ENCODE data around the gene CPNE7.
A peak's percentile ranks its signal among the peaks of the same experiment; 100 is the strongest.

CPNE7 gene

GRCh38 chr16:89599451-89599858 lies 23.9 kb downstream of the CPNE7 start:
- in situ Hi-C loops (cut with HindIII; ENCODE audit: low sequenced_read_pairs): no loop called here
- H3K4me3 ChIP-seq (ENCODE audit: low read depth, low read length): no peak overlapping the region
- no peak for DNase-seq (ENCODE audit: low read depth)
- peak; percentile 6 for TF ChIP-seq CTCF (IDR thresholded peaks at IDR 0.05; ENCODE audit: low read depth, low read length, missing control alignments)

GRCh38 chr16:89599902-89600301 lies 24.3 kb downstream of the CPNE7 start:
- DNase-seq (ENCODE audit: low read depth): no peak
- no peak overlapping the region for H3K4me3 ChIP-seq (ENCODE audit: low read depth, low read length)
- in situ Hi-C loops (cut with HindIII; ENCODE audit: low sequenced_read_pairs): no loop called here
- TF ChIP-seq CTCF (IDR thresholded peaks at IDR 0.05; ENCODE audit: low read depth, low read length, missing control alignments): no peak

- DNase-seq (ENCODE audit: low read depth): no peak
- no peak overlapping the region for H3K4me3 ChIP-seq (ENCODE audit: low read depth, low read length)
- in situ Hi-C loops (cut with HindIII; ENCODE audit: low sequenced_read_pairs): no loop called here
- TF ChIP-seq CTCF (IDR thresholded peaks at IDR 0.05; ENCODE audit: low read depth, low read length, missing control alignments): no peak
These were observed 24.9 kb downstream of the CPNE7 start for GRCh38 chr16:89600427-89600826.

GRCh38 chr16:89600956-89601355 lies 25.4 kb downstream of the CPNE7 start:
- no peak for DNase-seq (ENCODE audit: low read depth)
- in situ Hi-C loops (cut with HindIII; ENCODE audit: low sequenced_read_pairs): no loop called here
- no peak overlapping the region for H3K4me3 ChIP-seq (ENCODE audit: low read depth, low read length)
- TF ChIP-seq CTCF (IDR thresholded peaks at IDR 0.05; ENCODE audit: low read depth, low read length, missing control alignments): no peak

GRCh38 chr16:89601906-89602272 lies 26.3 kb downstream of the CPNE7 start:
- H3K4me3 ChIP-seq (ENCODE audit: low read depth, low read length): no peak overlapping the region
- in situ Hi-C loops (cut with HindIII; ENCODE audit: low sequenced_read_pairs): no loop called here
- no peak for DNase-seq (ENCODE audit: low read depth)
- TF ChIP-seq CTCF (IDR thresholded peaks at IDR 0.05; ENCODE audit: low read depth, low read length, missing control alignments): no peak

GRCh38 chr16:89602273-89602951 lies 26.9 kb downstream of the CPNE7 start:
- no peak for TF ChIP-seq CTCF (IDR thresholded peaks at IDR 0.05; ENCODE audit: low read depth, low read length, missing control alignments)
- H3K4me3 ChIP-seq (ENCODE audit: low read depth, low read length): no peak overlapping the region
- no peak for DNase-seq (ENCODE audit: low read depth)
- in situ Hi-C loops (cut with HindIII; ENCODE audit: low sequenced_read_pairs): no loop called here

Data from astrocyte of the cerebellum (primary cell).